ENCODE measurements around the gene NRIP2. TPM values are rescaled to one million over a fixed set of nuclear protein-coding genes. Genes with fewer than 3 reads are reported as not detected.

NRIP2 gene
- total and polyA plus RNA-seq, 4 experiments from 2014 or later: 0.29 to 2.0 TPM; not detected in 2

GRCh38 chr12:2776129-2776806 is 58.6 kb downstream of the NRIP2 start:
- ChIA-PET CTCF (ENCODE audit: partially characterized antibody) (interaction anchor here (1.8 kb wide), 1 partner anchor 93 kb away, joined by 7 read pairs; no protein-coding TSS in a partner anchor), POLR2A (ENCODE audit: partially characterized antibody) (no interaction called here)
- no peaks in the 10 kb centered on the region for H3K9me3 ChIP-seq (ENCODE audit: control insufficient read depth in 1 of 2, low read length in 2 of 2)
- Mint-ChIP-seq H3K36me3 (no peaks in the 10 kb centered on the region), H3K27ac (no peak overlapping the region), H3K9me3 (no peaks in the 10 kb centered on the region), H3K27me3 (peaks cover 0 to 3% of the 10 kb centered on the region in 2 donors), H3K4me3 (no peak overlapping the region), H3K4me1 (peaks cover 0 to 2% (median 0%) of the 10 kb centered on the region in 4 donors)
- DNase-seq: no peak
- no peaks in the 10 kb centered on the region for H3K36me3 ChIP-seq (ENCODE audit: insufficient read depth, low read length)
- H3K27ac ChIP-seq (ENCODE audit: low read depth, low read length): no peak overlapping the region
- H3K4me1 ChIP-seq (ENCODE audit: insufficient read depth, low read length): no peaks in the 10 kb centered on the region
- no peak overlapping the region for H3K4me3 ChIP-seq (ENCODE audit: low read length in 2 of 2)
- intact Hi-C loops (cut with micrococcal nuclease): no loop called here
- H3K27me3 ChIP-seq (ENCODE audit: insufficient read depth, low read length): no peaks in the 10 kb centered on the region

GRCh38 chr12:2775431-2775830 is 59.4 kb downstream of the NRIP2 start:
- no peaks in the 10 kb centered on the region for H3K36me3 ChIP-seq (ENCODE audit: insufficient read depth, low read length)
- H3K4me3 Mint-ChIP-seq: no peak overlapping the region
- intact Hi-C loops (cut with micrococcal nuclease): no loop called here
- H3K27ac Mint-ChIP-seq: no peak overlapping the region
- no peaks in the 10 kb centered on the region for H3K27me3 ChIP-seq (ENCODE audit: insufficient read depth, low read length)
- H3K4me3 ChIP-seq (ENCODE audit: low read length in 2 of 2): no peak overlapping the region
- peaks cover 0 to 2% (median 0%) of the 10 kb centered on the region in 8 donors for H3K9me3 Mint-ChIP-seq
- no peaks in the 10 kb centered on the region for H3K4me1 ChIP-seq (ENCODE audit: insufficient read depth, low read length)
- ChIA-PET CTCF (ENCODE audit: partially characterized antibody) (no interaction called here), POLR2A (ENCODE audit: partially characterized antibody) (no interaction called here)
- H3K27ac ChIP-seq (ENCODE audit: low read depth, low read length): no peak overlapping the region
- H3K27me3 Mint-ChIP-seq: peaks cover 0 to 1% of the 10 kb centered on the region in 2 donors
- peaks cover 0 to 2% (median 0%) of the 10 kb centered on the region in 4 donors for H3K4me1 Mint-ChIP-seq
- H3K9me3 ChIP-seq (ENCODE audit: control insufficient read depth in 1 of 2, low read length in 2 of 2): no peaks in the 10 kb centered on the region
- no peaks in the 10 kb centered on the region for H3K36me3 Mint-ChIP-seq
- DNase-seq: no peak

Other genes with a start within 250 kb of the NRIP2 start
- 10 to 100 TPM; 51.3 to 53.3 TPM for gene FKBP4, start 40.1 kb downstream of the NRIP2 start, total RNA-seq
- gene FKBP4, start 40.1 kb downstream of the NRIP2 start, polyA plus RNA-seq: 10 to 100 TPM; 24.9 to 34.9 TPM
- gene ITFG2, start 22.4 kb downstream of the NRIP2 start, total RNA-seq: 100 to 1,000 TPM; 116 to 133 TPM
- 10 to 100 TPM; 45.8 to 47.1 TPM for gene ITFG2, start 22.4 kb downstream of the NRIP2 start, polyA plus RNA-seq
- not detected for gene TEX52, start 22.0 kb upstream of the NRIP2 start, total RNA-seq
- gene TEX52, start 22.0 kb upstream of the NRIP2 start, polyA plus RNA-seq: not detected
- gene FOXM1, start 42.1 kb upstream of the NRIP2 start, total RNA-seq: under 1 TPM; 0.30 to 0.44 TPM
- under 1 TPM in 1 of 2 donors, not detected in 1; 0.30 TPM for gene FOXM1, start 42.1 kb upstream of the NRIP2 start, polyA plus RNA-seq
- 10 to 100 TPM; 31.2 to 35.7 TPM for gene RHNO1, start 42.2 kb upstream of the NRIP2 start, total RNA-seq
- 100 to 1,000 TPM in 1 of 2 donors, 10 to 100 TPM in 1; 58.5 to 107 TPM for gene RHNO1, start 42.2 kb upstream of the NRIP2 start, polyA plus RNA-seq
- 1 to 10 TPM; 6.7 to 9.1 TPM for gene TULP3, start 55.9 kb upstream of the NRIP2 start, total RNA-seq
- gene TULP3, start 55.9 kb upstream of the NRIP2 start, polyA plus RNA-seq: 10 to 100 TPM in 1 of 2 donors, 1 to 10 TPM in 1; 8.4 to 10.0 TPM
- gene TEAD4, start 124.4 kb upstream of the NRIP2 start, total RNA-seq: not detected
- gene TEAD4, start 124.4 kb upstream of the NRIP2 start, polyA plus RNA-seq: not detected
- under 1 TPM; 0.67 to 0.84 TPM for gene TSPAN9, start 242.3 kb upstream of the NRIP2 start, total RNA-seq
- gene TSPAN9, start 242.3 kb upstream of the NRIP2 start, polyA plus RNA-seq: not detected

Data from CD4-positive, alpha-beta memory T cell (primary cell).